GM21447 (cell line): ENCODE results near the gene QRICH1.
"Not testable (repeated sequence)": the region's sequence is repeated elsewhere in the genome, so short reads cannot be mapped to it uniquely, and the experiment has no call there.

Experiments
- ATAC-seq: cut with Tn5 transposase; IDR thresholded peaks from one replicate; pipeline ENCODE4 v1.9.1; 2021; ENCODE audit not compliant: unreplicated experiment

Gene QRICH1

DNA sequence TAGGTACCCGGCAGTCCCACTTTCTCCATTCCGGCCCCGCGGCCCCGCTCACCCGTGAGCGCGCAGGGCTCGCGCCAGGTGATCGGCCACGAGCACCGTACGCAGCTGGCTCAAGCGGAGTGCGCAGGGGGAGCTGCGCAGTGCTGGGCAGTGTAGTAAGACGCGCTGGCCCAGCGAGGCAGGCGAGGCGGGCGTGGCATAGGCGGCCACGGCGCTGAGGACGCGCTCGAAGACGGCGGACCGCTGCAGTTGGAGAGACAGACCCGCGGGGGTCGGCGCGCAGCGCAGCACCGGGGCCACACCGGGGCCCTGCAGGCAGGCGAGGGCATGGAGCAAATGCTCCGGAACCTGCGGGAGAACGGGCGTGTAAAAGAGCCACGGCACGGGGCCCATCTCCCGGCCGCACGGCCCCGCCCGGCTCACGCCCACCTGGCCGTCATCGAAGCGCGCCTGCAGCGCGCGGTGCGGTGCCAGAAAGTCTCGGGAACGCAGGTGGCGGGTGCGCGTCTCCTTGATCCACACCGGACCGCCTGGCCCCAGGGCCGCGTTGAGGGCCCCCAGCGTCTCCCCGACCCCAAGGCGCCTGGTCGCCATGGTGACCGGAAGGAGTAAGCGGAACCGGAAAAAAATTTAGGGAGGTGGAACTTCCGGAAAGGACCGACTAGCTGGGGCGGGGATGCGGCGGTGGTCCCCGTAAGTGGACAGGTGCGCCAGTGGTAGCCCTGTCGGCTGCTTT is 75.7 kb downstream of the QRICH1 start, which contains the start of gene DALRD3:
TSS of gene DALRD3 (minus strand) at position 610 of the 736 bp plus-strand sequence. CDS start at position 594, 16 bp downstream.
- no peak for ATAC-seq

DNA sequence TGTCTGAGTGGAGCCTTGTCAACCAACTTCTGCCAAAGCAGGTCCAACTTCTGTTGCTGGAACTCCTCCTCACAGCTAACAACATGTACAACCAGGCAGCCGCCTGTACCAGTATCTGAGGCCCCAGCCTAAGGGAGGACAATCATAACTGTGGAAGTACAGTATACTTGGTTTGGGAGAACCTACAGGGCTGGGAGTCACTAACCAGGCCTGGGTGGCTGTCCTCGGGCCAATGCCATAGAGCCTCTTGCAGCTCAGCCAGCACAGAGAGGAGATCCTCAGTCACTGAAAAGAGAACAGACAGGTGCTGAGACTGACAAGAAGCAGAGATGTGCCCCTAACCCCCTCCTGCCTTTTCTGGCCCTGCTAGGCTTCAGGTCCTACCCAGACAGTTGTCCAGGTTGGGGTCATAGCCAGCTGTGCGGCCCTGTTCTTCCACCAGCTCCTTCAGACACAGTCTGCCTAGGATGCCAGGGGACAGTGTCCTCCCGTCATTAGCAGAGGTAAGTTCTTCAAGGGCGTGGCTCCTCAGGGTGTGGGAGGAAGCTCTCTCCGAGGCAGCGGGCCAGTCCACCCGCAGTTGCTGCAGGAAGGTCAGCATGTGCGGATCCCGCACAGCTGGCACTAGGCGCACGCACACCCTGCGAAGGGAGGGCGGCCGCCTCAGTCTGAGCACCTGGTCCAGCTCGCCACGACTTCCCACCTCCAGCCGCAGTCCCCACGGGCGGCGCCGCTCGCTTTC is 76.5 kb downstream of the QRICH1 start:
- ATAC-seq: no peak

DNA sequence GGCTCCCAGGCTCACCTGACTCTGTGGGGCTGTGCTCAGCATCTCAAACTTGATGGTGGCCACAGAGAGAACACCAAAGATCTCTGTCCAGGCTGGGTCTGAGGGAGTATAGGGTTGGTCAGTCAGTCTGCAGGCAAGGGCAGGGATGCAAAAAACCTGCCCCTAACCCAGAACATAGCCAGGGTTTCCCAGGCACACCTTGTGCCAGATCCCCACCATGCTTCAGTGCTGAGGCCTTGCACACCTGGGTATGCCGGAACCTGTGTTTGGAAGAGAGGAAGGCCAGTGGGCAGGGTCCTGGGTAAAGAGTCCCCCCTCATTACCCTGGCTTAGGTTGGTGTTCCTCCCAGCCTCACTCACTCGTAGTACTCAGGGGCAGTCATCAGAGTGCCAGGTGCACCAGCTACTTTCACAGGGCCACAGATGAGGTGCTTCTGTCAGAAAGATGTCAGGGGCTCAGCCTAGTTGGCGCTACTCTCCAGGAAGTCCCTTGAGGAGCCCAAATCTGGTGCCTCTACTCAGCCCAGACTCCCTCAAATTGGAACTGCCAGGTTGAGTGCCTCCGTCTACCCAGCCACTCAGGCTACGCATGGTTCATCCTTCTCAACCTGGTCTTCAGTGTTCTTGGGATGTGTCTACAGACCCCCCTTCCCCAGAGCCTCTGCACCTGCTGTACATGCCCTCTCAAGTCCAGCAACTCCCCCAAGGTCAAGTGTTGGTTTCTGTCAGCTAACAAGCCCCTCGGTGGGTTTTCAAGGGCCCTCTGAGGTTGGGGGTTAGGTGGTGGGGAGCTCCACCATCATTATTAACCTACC is 77.2 kb downstream of the QRICH1 start:
- no peak for ATAC-seq

DNA sequence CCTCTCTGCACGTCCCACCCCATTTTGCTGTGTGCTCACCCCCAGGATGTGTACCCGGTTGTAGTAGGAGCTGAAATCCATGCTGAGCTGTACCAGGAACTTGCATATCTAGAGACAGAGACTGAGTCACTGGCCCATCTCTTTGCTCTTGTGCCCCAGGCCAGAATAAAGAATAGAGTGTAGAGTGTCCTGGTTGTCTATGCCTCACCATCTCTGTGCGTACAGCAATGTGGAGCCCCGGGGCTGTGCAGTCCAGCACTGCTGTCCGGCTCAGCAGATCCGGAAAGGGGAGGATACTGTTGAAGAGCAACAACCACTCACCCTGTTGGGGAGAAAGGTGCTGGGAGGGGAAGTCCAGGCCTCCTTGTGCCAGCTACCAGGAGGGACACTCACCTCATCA is 78.1 kb downstream of the QRICH1 start:
- no peak for ATAC-seq

DNA sequence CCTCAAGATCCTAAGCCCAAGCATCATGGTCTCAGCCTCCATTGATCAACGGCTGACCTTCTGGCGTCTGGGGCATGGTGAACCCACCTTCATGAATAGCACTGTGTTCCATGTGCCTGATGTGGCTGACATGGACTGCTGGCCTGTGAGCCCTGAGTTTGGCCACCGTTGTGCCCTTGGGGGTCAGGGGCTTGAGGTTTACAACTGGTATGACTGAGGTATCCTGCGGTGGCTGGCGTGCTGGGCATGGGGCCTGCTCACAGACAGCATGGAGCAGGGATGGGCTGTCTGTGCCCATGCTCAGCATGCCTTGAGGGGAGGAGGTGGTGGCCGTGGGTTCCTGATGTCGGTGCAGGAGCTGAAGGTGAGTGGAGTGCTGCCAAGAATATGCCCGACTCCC is 78.8 kb downstream of the QRICH1 start:
- ATAC-seq: no peak

DNA sequence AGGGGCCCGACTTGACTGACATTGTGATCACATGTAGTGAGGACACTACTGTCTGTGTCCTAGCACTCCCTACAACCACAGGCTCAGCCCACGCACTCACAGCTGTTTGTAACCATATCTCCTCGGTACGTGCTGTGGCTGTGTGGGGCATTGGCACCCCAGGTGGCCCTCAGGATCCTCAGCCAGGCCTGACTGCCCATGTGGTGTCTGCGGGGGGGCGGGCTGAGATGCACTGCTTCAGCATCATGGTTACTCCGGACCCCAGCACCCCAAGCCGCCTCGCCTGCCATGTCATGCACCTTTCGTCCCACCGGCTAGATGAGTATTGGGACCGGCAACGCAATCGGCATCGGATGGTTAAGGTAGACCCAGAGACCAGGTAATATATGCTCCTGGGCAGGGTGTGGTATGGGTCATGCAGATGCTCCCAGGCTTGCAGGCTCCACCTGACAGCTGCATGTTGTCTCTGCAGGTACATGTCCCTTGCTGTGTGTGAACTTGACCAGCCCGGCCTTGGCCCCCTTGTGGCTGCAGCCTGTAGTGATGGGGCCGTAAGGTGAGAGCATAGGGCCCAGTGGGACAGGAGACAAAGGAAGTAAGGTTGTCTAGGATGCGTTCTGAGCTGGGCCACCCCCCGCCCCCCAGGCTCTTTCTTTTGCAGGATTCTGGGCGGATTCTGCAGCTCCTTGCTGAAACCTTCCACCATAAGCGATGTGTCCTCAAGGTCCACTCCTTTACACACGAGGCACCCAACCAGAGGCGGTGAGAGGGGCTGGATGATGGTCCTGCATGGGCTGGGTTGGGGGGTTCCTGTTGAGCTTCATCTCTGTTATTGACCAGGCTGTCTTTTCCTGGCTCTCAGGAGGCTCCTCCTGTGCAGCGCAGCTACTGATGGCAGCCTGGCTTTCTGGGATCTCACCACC is 79.9 kb downstream of the QRICH1 start:
- no peak for ATAC-seq

DNA sequence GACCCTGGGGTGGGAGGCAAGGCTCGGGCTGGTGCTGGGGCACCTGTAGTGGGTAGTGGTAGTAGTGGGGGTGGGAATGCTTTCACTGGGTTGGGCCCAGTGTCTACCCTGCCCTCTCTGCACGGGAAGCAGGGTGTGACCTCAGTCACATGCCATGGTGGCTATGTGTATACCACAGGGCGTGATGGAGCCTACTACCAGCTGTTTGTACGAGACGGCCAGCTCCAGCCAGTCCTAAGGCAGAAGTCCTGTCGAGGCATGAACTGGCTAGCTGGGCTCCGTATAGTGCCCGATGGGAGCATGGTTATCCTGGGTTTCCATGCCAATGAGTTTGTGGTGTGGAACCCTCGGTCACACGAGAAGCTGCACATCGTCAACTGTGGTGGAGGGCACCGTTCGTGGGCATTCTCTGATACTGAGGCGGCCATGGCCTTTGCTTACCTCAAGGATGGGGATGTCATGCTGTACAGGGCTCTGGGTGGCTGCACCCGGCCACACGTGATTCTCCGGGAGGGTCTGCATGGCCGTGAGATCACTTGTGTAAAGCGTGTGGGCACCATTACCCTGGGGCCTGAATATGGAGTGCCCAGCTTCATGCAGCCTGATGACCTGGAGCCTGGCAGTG is 80.6 kb downstream of the QRICH1 start:
- no peak for ATAC-seq

DNA sequence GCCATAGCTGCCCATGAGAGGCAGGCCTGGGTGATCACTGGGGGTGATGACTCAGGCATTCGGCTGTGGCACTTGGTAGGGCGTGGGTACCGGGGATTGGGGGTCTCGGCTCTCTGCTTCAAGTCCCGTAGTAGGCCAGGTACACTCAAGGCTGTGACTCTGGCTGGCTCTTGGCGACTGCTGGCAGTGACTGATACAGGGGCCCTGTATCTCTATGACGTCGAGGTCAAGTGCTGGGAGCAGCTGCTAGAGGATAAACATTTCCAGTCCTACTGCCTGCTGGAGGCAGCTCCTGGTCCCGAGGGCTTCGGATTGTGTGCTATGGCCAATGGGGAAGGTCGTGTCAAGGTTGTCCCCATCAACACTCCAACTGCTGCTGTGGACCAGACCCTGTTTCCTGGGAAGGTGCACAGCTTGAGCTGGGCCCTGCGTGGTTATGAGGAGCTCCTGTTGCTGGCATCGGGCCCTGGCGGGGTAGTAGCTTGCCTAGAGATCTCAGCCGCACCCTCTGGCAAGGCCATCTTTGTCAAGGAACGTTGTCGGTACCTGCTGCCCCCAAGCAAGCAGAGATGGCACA is 81.3 kb downstream of the QRICH1 start:
- no peak for ATAC-seq

DNA sequence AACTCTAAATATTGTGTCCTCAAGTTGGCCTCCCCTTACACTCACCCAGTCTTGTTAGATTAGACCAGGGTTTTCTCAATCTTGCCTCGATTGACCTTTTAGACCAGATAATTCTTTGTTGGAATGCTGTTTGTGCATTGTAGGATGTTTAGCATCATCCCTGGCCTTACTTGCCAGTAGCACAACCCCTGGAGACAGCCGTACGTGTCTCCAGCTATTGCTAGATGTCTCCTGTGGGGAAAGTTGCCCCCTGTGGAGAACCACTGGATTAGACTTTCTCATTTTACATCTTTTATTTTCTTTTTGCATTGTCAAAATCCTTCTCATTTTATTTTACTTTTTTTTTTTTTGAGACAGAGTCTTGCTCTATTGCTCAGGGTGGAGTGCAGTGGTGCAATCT is 84.5 kb downstream of the QRICH1 start:
- no peak for ATAC-seq

DNA sequence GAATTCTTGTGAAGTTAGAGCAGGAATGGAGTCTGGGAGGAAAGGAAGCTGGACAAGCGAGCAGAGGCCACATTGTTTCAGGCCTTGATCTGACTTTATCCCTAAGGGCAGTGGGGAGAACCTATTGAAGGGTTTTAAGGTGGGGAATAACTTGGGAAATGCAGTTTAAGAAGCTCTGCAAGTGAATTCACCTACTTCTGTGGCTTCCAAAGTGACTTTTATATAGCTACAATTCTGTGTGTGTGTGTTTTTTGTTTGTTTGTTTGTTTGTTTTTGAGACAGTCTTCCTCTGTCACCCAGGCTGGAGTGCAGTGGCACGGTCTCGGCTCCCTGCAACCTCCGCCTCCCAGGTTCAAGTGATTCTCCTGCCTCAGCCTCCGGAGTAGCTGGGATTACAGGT is 85.2 kb downstream of the QRICH1 start:
- ATAC-seq: not testable (repeated sequence)

DNA sequence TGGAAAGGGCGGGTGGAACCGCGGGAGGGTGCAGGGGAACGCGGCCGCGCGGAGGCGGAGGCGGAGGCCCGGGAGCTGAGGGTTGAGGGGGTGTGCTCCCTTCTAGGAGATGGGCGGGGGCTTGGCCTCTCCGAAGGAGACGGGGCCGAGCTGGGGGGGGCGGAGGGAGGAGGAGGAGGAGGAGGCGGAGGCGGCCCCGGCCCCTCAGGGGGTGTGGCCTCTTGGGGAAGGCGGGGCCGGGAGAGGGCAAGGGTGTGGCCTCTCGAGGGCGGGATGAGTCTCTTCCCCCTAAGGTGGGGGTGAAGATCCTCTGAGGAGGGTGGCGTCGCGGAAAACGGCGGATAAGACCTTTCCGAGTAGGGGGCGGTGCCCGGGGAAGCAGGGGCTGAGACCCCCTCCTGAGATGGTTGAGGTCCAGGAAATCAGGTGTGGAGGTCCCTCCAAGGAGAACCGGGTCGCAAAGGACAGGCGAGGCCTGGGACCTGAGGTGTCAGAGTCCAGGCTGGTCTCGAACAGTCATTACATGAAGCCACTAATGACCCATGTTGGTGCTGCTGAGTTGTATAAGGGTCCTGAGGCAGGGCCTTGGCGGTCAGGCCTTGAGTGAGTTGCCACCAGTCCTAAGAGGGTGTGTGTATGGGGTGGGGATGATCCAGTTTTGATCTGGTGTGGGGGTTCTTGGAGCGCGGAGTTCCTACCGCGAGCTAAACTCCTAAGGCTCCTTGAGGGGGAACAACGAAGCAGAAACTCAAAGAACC is 85.9 kb downstream of the QRICH1 start:
- ATAC-seq: peak; percentile 36

DNA sequence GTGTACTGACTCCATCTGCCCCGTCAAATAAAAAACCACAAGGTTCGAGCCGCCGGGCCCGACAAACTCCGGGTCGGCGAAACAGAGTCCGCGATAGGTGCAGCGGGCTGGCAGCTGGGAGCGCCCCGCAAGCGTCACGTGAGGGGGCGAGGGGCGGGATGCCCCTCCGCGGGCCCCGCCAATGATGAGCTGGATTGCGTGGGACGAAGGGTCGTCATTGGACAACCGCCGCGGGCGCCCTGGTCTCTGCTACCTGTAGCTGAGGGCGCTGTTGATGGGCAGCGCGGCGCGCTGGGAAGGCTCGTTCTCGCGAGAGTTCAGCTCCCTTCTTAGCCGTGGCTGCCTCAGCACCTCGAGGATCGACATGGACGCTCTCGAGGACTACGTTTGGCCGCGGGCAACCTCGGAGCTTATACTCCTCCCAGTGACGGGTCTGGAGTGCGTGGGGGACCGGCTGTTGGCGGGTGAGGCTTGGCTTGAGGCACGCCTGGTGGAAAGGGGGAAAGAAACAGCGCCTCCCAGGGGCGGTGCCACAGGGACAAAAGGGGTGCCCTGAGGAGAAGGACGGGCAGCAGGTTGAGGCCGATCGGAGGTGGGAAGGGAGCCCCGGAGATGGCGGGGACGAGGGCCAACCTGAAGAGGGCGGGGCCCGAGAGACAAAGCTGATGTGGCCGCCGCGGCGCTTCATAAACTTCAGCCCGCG is 86.7 kb downstream of the QRICH1 start, which contains the start of gene WDR6:
TSS of gene WDR6 (plus strand) at position 324 of the 703 bp plus-strand sequence. CDS start at position 365, 41 bp downstream.
- ATAC-seq: peak; percentile 87

DNA sequence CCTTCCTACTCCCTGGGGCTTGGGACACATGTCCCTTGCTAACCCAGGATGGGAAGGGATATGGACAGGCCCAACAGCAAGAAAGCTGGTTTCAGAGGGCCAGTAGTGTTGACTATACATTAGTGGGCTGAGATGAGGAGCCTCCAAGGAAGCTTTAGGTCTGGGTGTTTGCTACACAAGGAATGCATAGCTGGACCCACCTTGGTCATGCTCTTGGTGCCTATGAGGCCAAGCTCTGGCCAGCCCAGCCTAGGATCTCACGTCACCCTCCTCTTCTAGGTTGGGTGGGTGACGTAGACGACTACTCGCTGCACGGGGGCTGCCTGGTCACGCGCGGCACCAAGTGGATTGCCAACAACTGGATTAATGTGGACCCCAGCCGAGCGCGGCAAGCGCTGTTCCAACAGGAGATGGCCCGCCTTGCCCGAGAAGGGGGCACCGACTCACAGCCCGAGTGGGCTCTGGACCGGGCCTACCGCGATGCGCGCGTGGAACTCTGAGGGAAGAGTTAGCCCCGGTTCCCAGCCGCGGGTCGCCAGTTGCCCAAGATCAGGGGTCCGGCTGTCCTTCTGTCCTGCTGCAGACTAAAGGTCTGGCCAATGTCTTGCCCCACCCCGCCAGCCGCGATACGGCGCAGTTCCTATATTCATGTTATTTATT is 87.3 kb downstream of the QRICH1 start:
- peak; percentile 1 for ATAC-seq

DNA sequence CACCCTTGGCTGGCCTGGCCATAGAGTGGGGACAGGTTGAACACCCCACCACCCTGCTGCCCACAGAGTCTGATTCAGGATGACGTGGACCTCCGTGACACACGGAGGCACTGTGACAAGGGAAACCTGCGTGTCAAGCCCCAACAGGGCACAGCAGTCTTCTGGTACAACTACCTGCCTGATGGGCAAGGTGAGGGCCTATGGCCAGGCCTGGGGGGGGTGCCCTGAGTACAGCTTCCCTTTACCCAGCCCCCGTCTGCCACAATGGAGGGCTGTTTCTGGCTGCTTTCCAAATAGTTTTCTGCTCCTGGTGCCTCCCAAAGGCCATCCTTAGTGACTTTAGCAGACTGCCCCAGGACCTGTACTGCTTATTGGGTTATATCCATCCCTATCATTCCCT is 87.9 kb downstream of the QRICH1 start:
- ATAC-seq: no peak

DNA sequence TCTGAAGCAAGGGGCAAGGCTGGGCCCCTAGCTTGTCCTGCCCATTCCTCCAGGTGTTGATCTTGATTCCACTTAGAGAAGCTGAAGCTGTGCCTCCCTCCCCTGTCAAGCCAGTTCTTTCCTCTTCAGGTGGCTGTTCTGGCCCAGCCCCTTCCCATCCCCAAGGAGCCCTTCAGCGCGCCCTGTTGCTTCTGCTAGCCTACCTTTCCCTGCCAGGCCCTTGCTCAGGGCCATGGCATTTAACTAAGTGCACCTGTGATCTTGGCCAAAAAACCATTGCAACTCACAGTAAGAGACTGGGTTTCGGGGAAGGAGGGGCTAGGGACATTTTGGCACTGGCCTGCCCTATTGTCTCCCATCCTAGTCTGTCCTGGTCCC is 88.6 kb downstream of the QRICH1 start:
- ATAC-seq: no peak

DNA sequence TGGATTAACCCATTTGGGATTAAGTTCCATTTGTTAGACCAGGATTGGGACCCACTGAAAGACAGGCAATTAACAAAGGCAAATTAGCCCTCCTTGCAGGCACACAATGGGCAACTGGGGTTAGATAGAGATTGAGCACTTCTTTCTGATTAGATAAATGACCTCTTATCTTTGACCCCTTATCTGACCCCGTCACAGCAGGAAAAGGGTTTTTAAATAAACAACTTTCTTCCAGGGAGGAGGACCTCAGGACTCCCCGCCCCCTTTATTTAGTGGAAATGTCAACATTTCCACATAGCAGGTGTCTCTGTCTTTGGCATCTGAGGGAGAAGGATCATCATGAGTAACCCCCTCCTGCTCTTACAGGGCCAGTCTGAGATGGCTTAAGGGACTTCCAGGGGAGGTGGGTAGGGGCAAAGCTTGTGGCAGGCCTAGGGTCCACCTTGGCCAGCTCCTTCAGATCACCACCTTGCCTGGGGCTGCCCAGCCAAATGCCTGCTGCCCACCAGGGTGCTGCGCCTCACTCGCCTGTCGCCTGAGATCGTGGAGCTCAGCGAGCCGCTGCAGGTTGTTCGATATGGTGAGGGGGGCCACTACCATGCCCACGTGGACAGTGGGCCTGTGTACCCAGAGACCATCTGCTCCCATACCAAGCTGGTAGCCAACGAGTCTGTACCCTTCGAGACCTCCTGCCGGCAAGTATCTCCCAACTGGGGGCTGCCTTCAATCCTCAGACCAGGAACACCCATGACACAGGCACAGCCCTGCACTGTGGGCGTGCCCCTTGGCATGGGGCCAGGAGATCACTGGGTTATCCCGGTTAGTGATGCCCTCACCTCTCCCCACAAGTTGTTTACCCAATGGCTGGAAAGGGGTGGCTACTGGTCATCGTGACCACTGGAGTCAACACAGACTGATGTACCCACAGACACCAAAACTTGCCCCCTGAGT is 89.2 kb downstream of the QRICH1 start:
- no peak for ATAC-seq

DNA sequence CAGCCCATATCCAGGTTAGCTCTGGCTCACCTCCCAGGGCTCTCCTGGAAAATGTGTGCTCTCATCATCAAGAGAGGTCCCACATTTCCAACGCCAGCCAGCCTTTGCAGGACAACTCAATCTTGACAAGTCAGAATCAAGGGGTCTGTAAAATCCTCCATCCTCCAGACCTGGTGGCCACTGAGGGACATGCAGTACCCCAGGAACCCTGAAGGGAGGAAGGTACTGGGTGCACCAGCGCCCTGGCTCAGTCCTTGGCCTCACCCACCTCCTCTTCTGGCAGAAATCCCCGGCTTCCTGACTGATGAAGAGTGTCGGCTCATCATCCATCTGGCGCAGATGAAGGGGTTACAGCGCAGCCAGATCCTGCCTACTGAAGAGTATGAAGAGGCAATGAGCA is 92.7 kb downstream of the QRICH1 start:
- no peak for ATAC-seq
